Right atrium auricular region (tissue), 2 donors: ENCODE results near the gene NR2F2. TPM values are rescaled to one million over a fixed set of nuclear protein-coding genes. Genes with fewer than 3 reads are reported as not detected.

ENCODE experiments used
- DNase-seq: peaks from one replicate; pipeline ENCODE4 v3.0.0-alpha.2; 2019; ENCODE audit warnings: low spot score
- H3K27ac ChIP-seq, 2 donors: fragments of 200-600 bp; sonication (generic); 1 replicate in 1 of 2; 2 replicates in 1 of 2; pipeline ENCODE4 v1.5.1; 2016 to 2019
- H3K27me3 ChIP-seq, 2 donors: fragments of 200-600 bp; sonication (generic); one replicate each; pipeline versions ENCODE4 v1.5.1 to v1.6.0; 2017 to 2019
- H3K36me3 ChIP-seq: fragments of 200-600 bp; sonication (generic); one replicate; pipeline ENCODE4 v1.5.1; 2016
- H3K4me1 ChIP-seq, 2 donors: fragments of 200-600 bp; sonication (generic); one replicate each; pipeline versions ENCODE4 v1.5.1 to v1.6.0; 2017 to 2019
- H3K4me3 ChIP-seq, 2 donors: fragments of 200-600 bp; sonication (generic); 1 replicate in 1 of 2; 2 replicates in 1 of 2; pipeline ENCODE4 v1.5.1; 2017 to 2019; ENCODE audit warnings: mild to moderate bottlenecking in 1 of 2, moderate library complexity in 1 of 2
- H3K9me3 ChIP-seq, 2 donors: fragments of 200-600 bp; sonication (generic); one replicate each; pipeline ENCODE4 v1.5.1; 2019
- total RNA-seq, 2 donors: library from RNA; depleted of rRNA; stranded (reverse); fragments of >200 nt; gene quantifications; one replicate each; pipeline ENCODE4 v1.1.0, GENCODE V29; 2016
- TF ChIP-seq, protein P1 (sequence below), 2 donors: fragments of 200-600 bp; sonication (generic); IDR thresholded peaks; one replicate each; pipeline ENCODE4 v1.5.1; 2019; ENCODE audit warnings: antibody characterized with exemption in 2 of 2

The NR2F2 gene
- total RNA-seq, 2 donors from 2014 or later = 25.0 to 26.7 TPM

GRCh38 chr15:96293441-96293840 is 37.1 kb upstream of the NR2F2 start:
- no peak overlapping the region for H3K4me3 ChIP-seq
- H3K4me1 ChIP-seq = no peaks in the 10 kb centered on the region
- no peaks in the 10 kb centered on the region for H3K36me3 ChIP-seq
- no peak overlapping the region for H3K27ac ChIP-seq
- no peak for DNase-seq
- TF ChIP-seq, protein P1, sequence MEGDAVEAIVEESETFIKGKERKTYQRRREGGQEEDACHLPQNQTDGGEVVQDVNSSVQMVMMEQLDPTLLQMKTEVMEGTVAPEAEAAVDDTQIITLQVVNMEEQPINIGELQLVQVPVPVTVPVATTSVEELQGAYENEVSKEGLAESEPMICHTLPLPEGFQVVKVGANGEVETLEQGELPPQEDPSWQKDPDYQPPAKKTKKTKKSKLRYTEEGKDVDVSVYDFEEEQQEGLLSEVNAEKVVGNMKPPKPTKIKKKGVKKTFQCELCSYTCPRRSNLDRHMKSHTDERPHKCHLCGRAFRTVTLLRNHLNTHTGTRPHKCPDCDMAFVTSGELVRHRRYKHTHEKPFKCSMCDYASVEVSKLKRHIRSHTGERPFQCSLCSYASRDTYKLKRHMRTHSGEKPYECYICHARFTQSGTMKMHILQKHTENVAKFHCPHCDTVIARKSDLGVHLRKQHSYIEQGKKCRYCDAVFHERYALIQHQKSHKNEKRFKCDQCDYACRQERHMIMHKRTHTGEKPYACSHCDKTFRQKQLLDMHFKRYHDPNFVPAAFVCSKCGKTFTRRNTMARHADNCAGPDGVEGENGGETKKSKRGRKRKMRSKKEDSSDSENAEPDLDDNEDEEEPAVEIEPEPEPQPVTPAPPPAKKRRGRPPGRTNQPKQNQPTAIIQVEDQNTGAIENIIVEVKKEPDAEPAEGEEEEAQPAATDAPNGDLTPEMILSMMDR (IDR thresholded peaks at IDR 0.05) = no peak
- H3K27me3 ChIP-seq = no peaks in the 10 kb centered on the region
- peaks cover 0 to 10% of the 10 kb centered on the region in 2 donors for H3K9me3 ChIP-seq

- no peaks in the 10 kb centered on the region for H3K27me3 ChIP-seq
Observed at GRCh38 chr15:96294766-96295165, 35.7 kb upstream of the NR2F2 start.

GRCh38 chr15:96296264-96296663 is 34.2 kb upstream of the NR2F2 start:
- TF ChIP-seq, protein P1 (IDR thresholded peaks at IDR 0.05) = no peak
- H3K9me3 ChIP-seq = peaks cover 0 to 15% of the 10 kb centered on the region in 2 donors
- no peaks in the 10 kb centered on the region for H3K4me1 ChIP-seq
- no peak for DNase-seq
- H3K36me3 ChIP-seq = no peaks in the 10 kb centered on the region
- no peak overlapping the region for H3K27ac ChIP-seq
- no peak overlapping the region for H3K4me3 ChIP-seq
- no peaks in the 10 kb centered on the region for H3K27me3 ChIP-seq

More at GRCh38 chr15:96294766-96295165, 35.7 kb upstream of the NR2F2 start:
- Histone ChIP-seq H3K4me3 (no peak overlapping the region), H3K27ac (no peak overlapping the region), H3K36me3 (no peaks in the 10 kb centered on the region), H3K4me1 (no peaks in the 10 kb centered on the region), H3K9me3 (peaks cover 0 to 15% of the 10 kb centered on the region in 2 donors)
- DNase-seq = no peak
- TF ChIP-seq, protein P1 (IDR thresholded peaks at IDR 0.05) = no peak

GRCh38 chr15:96297783-96298182 is 32.7 kb upstream of the NR2F2 start:
- Histone ChIP-seq H3K27me3 (no peaks in the 10 kb centered on the region), H3K9me3 (peaks cover 0 to 15% of the 10 kb centered on the region in 2 donors), H3K4me3 (no peak overlapping the region), H3K4me1 (no peaks in the 10 kb centered on the region), H3K27ac (no peak overlapping the region), H3K36me3 (no peaks in the 10 kb centered on the region)
- TF ChIP-seq, protein P1 (IDR thresholded peaks at IDR 0.05) = no peak
- no peak for DNase-seq

- Histone ChIP-seq H3K27me3 (no peaks in the 10 kb centered on the region), H3K4me3 (no peak overlapping the region), H3K36me3 (no peaks in the 10 kb centered on the region), H3K27ac (no peak overlapping the region), H3K4me1 (no peaks in the 10 kb centered on the region), H3K9me3 (peaks cover 0 to 15% of the 10 kb centered on the region in 2 donors)
- no peak for DNase-seq
- TF ChIP-seq, protein P1 (IDR thresholded peaks at IDR 0.05) = no peak
Observed at GRCh38 chr15:96298217-96298616, 32.3 kb upstream of the NR2F2 start.

- Histone ChIP-seq H3K9me3 (peaks cover 0 to 15% of the 10 kb centered on the region in 2 donors), H3K27me3 (no peaks in the 10 kb centered on the region), H3K36me3 (no peaks in the 10 kb centered on the region), H3K4me1 (no peaks in the 10 kb centered on the region), H3K4me3 (peak overlapping the region; percentile 18 to 20), H3K27ac (peak overlapping the region; percentile 29 to 49)
- DNase-seq = no peak
- TF ChIP-seq, protein P1 (IDR thresholded peaks at IDR 0.05) = no peak
Observed at GRCh38 chr15:96300836-96301235, 29.7 kb upstream of the NR2F2 start.
